ENCODE results near the gene PWWP2B.
"Not testable (repeated sequence)": the region's sequence is repeated elsewhere in the genome, so short reads cannot be mapped to it uniquely, and the experiment has no call there.

Gene PWWP2B

GRCh38 chr10:132397036-132397541 lies at the start of gene PWWP2B:
TSS of gene PWWP2B (plus strand) at chr10:132397200. CDS start at chr10:132397227, 27 bp downstream.
- no peak for DNase-seq

DNA sequence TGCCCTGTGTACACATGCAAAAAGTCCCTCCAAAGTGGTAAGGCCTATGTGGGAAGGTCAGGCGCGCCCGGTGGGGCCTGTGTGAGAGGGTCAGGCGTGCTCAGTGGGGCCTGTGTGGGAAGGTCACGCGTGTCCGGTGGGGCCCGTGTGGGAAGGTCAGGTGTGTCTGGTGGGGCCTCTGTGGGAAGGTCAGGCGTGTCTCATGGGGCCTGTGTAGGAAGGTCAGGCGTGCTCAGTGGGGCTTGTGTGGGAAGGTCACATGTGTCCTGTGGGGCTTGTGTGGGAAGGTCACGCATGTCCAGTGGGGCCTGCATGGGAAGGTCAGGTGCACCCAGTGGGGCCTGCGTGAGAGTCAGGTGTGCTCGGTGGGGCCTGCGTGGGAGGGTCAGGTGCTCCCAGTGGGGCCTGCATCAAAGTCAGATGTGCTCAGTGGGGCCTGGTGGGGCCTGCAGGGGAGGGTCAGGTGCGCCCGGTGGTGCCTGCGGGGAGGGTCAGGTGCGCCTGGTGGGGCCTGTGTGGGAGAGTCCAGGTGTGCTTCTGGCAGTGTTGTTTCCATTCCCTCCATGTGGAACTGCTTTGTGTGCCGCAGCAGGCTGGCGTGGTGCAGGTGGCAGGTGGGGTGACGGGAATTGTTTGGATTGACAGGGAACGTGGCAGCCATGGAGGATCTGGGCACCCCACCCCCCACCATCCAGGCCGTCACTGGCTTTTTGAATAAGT lies 49.6 kb upstream of the PWWP2B start:
- DNase-seq, result no peak

- DNase-seq, result no peak
Observed at GRCh38 chr10:132347931-132348267, 49.1 kb upstream of the PWWP2B start.

- DNase-seq, result no peak
Observed at GRCh38 chr10:132349766-132350165, 47.2 kb upstream of the PWWP2B start.

DNA sequence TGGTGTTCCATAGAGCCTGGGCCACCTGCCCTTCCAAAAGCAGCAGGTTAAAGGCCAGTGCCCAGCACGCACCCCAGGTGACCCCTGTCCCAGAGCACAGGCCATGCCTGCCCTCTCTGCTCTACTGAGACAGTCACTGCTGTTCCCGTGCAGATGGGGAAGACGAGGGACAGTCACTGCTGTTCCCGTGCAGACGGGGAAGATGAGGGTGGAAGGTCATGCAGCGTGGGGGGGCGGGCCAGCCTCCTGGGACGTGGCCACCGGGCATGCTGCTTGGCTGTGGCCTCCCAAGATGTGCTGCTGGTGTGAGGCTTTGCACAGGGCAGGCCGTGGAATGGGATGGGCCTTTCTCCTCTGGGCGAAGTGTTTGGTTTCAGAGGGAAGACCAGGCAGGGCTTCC lies 46.6 kb upstream of the PWWP2B start:
- DNase-seq, result no peak

DNA sequence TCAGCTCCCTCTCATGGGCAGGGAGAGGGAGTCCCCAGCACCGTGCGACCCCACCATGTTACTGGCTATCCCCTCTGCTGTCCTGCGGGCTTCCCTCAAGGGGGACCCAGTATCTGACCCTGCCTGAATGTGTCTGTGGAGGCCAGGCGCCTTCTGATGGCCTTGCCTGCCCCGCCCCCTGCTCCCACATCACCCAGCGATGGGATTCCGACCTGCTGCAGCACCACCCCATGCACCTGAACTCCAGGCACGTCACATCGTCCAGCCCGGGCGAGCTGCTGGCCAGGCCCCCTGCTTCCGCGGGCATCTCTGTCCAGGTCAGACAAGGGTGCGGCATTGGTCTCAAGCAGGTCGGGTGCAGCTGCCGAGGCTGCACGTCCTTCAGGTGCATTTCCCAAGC lies 46.1 kb upstream of the PWWP2B start:
- DNase-seq, result no peak

DNA sequence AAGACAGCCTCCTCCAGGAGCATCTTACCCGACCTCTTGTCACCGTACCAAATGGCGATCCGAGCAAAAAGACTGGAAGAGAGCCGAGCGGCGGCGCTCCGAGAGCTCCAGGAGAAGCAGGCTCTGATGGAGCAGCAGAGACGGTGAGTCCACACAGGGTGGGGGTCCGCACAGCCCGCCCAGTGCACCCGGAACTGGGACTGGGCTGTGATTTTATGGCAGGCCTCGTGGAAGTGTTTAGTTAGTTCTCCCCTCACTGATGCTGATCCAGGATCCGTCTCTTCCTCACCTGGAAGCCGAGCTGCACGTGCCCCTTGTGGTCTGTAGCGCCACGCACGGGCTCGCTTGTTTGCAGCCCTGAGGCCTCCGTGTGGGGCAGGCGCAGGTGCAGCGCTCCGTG lies 45.4 kb upstream of the PWWP2B start:
- no peak for DNase-seq

DNA sequence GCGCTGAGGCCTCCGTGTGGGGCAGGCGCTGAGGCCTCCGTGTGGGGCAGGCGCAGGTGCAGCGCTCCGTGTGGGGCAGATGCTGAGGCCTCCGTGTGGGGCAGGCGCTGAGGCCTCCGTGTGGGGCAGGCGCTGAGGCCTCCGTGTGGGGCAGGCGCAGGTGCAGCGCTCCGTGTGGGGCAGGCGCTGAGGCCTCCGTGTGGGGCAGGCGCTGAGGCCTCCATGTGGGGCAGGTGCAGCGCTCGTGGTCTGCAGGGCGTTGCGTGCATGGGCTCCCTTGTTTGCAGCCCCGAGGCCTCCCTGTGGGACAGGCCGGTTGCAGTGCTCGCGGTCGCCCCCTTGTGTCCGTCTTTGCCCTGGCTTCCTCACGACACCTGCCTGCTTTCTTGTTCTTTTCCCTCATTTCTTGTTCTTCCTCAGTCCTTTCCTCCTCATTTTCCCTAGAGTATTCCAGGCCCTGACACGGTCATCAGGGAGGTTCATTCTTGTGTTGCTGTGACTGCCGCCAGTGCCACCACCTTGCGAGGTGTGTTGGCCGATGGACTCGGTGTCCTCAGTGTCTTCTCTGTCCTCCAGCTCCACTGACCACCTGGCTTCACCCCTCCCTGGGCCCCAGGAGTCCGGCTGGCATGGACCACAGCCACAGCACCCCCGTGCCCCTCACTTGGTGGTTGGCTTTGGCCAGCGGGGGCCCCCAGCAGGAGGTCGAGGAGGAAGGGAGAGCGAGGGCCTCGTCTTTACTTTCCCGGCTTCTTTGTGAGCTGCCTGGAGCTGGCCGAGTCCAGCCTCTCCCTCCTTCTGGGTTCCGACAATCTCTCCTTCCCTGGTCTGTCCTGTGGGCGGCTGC lies 44.3 kb upstream of the PWWP2B start:
- DNase-seq, result not testable (repeated sequence)

- DNase-seq, result no peak
Observed at GRCh38 chr10:132353456-132354355, 43.3 kb upstream of the PWWP2B start.

GRCh38 chr10:132354356-132355094 lies 42.5 kb upstream of the PWWP2B start:
- DNase-seq, result no peak

GRCh38 chr10:132355297-132355696 lies 41.7 kb upstream of the PWWP2B start:
- no peak for DNase-seq

GRCh38 chr10:132355754-132356153 lies 41.2 kb upstream of the PWWP2B start:
- no peak for DNase-seq

- no peak for DNase-seq
Observed at GRCh38 chr10:132356621-132357195, 40.3 kb upstream of the PWWP2B start.

DNA sequence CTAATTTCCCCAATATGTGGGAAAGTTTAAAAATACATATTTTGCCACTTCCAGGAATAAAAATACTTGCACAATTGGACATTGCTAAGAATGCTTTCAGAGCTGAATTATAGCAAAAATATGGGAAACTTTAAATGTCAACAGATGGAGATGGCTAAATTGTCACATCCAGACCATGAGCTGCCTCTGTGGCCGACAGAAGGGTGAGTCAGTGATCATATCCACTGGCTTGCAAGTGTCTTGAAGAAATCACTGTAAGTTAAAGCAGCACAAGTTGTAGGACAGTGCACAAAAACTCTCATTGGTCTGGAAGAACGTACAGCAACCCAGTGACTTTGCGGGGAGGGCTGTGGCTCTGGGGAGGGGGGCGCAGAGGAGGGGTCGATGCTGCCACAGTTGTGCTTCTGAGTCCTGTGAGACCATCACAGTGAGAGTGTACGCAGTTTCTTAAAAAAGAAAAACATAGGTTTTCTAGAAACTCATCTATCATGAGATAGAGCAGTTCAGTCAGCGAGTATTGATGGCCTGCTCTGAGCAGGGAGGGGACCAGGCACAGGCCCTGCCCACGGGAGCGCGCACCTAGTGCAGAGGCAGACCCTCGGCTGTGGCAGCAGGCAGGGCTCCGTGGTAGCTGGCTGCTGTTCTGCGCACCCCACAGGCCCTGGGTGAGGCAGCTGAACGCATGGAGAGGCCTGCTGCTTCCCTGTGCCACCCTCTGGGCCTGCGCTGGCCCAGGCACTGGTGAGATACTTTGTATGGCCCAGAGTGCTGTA lies 39.5 kb upstream of the PWWP2B start:
- DNase-seq, result no peak

DNA sequence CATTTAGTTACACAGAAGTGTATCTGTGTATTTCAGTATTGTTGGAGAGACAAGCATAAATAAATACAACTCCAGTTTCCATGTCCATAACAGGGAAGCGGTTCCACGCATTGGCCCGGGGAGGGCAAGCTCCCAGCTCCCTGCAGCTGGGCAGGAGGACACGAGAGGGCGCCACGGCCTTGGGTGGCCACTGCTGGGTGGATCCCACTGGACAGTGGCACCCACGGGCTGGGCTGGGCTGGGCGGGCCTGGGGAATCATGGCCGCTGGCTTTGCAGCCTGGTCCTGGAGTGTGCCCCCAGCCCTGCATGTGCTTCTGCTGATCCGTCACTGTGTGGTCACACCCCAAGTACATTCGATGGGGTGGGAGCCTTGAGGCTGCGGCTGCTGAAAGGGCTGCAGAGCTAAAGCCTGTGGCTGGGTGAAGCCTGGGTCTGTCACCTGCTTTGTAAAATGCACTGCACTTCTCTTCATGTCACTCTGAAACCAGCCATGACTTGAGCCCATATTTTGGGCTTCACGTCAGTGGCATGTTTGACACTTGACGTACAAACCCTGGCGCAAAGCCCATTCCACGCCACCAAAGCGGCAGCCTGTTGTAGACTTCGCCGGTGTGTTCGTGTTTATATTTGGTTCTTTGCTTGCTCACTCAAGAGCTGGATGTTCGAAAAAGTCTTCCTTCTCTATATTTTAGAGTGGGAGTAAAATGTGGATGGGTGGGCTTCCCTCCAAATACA lies 37.5 kb upstream of the PWWP2B start:
- DNase-seq, result no peak

- no peak for DNase-seq
Observed at GRCh38 chr10:132360766-132361447, 36.1 kb upstream of the PWWP2B start.

DNA sequence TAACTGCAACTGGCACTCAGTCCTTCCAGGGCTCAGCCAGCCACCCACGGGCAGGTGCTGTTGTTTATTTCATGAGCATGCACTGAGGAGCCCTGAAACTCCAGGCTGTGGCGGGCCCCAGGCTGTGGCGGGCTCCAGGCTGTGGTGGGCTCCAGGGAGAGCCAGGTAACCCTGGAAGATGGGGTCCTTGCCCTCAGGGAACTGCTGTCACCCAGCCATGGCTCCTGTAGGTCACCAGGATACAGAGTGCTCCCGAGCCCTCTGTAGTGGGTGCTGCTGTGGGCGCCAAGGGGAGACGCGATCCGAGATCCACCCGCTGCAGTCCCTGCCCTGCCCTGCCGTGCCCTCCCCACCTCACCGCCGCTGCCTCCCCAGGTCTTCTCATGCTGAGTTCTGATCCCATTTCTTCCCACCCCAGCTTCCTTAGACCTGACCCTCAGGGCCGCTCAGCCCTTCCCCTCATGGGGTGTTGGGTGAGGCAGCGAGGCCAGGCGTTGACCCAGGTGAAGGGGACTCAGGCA lies 35.4 kb upstream of the PWWP2B start:
- DNase-seq, result no peak

DNA sequence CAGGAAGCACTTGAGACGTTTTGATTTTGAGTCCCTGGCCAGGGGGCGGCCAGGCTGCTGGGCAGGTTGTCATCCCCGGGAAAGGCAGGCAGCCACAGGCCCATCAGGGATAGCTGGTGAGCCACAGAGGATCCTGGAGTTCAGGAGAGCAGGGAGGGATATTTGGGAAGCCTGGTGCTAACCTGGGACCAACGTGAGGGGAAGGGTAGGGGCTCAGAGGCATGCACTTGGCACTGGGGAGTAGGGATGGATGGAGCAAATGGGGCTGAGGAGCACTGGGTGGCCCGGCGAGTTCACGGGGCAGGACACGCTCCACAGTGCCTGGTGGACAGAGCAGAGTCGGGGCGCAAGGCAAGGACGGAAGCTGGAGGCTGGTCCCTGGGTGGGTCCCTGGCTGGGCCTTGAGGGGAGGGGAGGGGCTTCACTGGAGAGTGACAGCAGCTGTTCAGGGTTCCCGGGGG lies 34.8 kb upstream of the PWWP2B start:
- DNase-seq, result no peak

GRCh38 chr10:132363376-132363775 lies 33.6 kb upstream of the PWWP2B start:
- no peak for DNase-seq

Measured in NCI-H446 treated with DMSO at 0.1 percent for 48 hours (cell line).